Measurements from ENCODE around the gene HPSE2. TPM values are rescaled to one million over a fixed set of nuclear protein-coding genes. Genes with fewer than 3 reads are reported as not detected.

HPSE2 gene
- total and polyA plus RNA-seq, 2 donors (not counting 1 experiment from before 2014, with no cell fraction given), result not detected

DNA sequence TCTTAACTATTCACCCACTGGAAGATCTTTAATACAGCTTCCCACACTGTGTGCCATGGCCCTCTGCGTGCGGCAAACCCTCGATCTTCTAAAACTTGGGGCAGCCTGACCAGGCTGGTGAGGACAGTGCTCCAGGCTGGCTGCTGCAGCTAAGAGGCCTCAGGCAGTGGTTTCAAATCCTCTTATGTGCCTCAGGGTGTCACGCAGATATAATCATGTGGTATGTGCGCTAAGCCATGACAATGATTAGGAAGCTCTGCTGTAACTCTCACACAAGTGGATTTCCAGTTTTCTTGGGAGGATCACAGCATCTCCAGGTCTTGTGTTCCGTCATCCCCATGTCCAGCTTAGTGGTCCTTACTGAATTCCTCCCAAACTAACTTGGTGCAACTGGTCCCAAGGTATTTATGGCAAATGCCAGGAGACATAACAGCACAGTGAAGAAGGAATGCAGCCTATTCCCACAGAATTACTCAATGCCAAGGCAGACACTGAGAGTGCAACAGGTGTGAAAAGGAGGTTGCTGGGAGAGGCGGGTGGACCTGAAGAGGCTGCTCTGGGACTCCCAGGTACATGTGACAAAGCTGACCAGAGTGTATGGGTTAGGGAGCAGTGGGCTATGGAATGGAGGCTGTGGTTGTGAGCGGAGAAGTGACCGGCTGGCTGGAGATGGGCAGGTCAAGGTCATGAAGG is 791.2 kb downstream of the HPSE2 start:
- H4K20me1 ChIP-seq (ENCODE audit: control insufficient read depth, insufficient read depth, low read length, poor library complexity, severe bottlenecking), result peaks cover 21% of the 10 kb centered on the region
- ChIA-PET POLR2A (no interaction called here), CTCF (no interaction called here)
- ATAC-seq (ENCODE audit: low read depth), result peak; percentile 16
- no peak overlapping the region for H3K9ac ChIP-seq (ENCODE audit: low read length)
- TF ChIP-seq EZH2 (IDR thresholded peaks at IDR 0.05; ENCODE audit: borderline replicate concordance, insufficient read depth, low read depth, low read length, poor library complexity, severe bottlenecking), result no peak
- TF ChIP-seq, protein P1, sequence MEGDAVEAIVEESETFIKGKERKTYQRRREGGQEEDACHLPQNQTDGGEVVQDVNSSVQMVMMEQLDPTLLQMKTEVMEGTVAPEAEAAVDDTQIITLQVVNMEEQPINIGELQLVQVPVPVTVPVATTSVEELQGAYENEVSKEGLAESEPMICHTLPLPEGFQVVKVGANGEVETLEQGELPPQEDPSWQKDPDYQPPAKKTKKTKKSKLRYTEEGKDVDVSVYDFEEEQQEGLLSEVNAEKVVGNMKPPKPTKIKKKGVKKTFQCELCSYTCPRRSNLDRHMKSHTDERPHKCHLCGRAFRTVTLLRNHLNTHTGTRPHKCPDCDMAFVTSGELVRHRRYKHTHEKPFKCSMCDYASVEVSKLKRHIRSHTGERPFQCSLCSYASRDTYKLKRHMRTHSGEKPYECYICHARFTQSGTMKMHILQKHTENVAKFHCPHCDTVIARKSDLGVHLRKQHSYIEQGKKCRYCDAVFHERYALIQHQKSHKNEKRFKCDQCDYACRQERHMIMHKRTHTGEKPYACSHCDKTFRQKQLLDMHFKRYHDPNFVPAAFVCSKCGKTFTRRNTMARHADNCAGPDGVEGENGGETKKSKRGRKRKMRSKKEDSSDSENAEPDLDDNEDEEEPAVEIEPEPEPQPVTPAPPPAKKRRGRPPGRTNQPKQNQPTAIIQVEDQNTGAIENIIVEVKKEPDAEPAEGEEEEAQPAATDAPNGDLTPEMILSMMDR (IDR thresholded peaks at IDR 0.05), result no peak
- Mint-ChIP-seq H3K4me1 (peaks cover 58% of the 10 kb centered on the region), H3K27me3 (no peaks in the 10 kb centered on the region), H3K27ac (peak overlapping the region; percentile 95), H3K9me3 (ENCODE audit: insufficient read depth) (no peaks in the 10 kb centered on the region), H3K4me3 (peak overlapping the region; percentile 90)
- peak overlapping the region; percentile 86 for H3K4me2 ChIP-seq (replicated peaks; ENCODE audit: low read depth, low read length, poor library complexity, severe bottlenecking)
- DNase-seq, result peak; percentile 73
- no peak overlapping the region for H3K4me3 ChIP-seq (ENCODE audit: control extremely low read depth in 1 of 5, extremely low read depth in 1 of 5, insufficient read depth in 1 of 5, low read depth in 2 of 5, low read length in 4 of 5)
- 70% methylated on average over 9 of the region's 9 CpGs for WGBS (ENCODE audit: insufficient coverage)
- H3K36me3 ChIP-seq (replicated peaks in 1 of 2; ENCODE audit: control extremely low read depth in 1 of 2, control insufficient read depth in 1 of 2, extremely low read depth in 1 of 2, insufficient read depth in 2 of 2, low read length in 1 of 2), result peaks cover 0 to 49% of the 10 kb centered on the region in 2 experiments
- peak overlapping the region; percentile 39 to 97 for H3K27ac ChIP-seq (ENCODE audit: low read length in 2 of 2)
- H3K27me3 ChIP-seq (replicated peaks in 1 of 4; ENCODE audit: control extremely low read depth in 1 of 4, control insufficient read depth in 3 of 4, insufficient read depth in 4 of 4, low read length in 3 of 4), result no peaks in the 10 kb centered on the region
- H3K4me1 ChIP-seq (ENCODE audit: control insufficient read depth in 2 of 2, insufficient read depth in 2 of 2, low read length in 2 of 2), result peaks cover 28 to 39% of the 10 kb centered on the region in 2 donors
- H3K9me3 ChIP-seq (ENCODE audit: control extremely low read depth in 1 of 3, control insufficient read depth in 2 of 3, insufficient read depth in 1 of 3, low read length in 2 of 3), result no peaks in the 10 kb centered on the region
- intact Hi-C loops (cut with micrococcal nuclease), result no loop called here
- peaks cover 20% of the 10 kb centered on the region for H3K79me2 ChIP-seq (ENCODE audit: control insufficient read depth, insufficient read depth, low read length)
- H2AFZ ChIP-seq (ENCODE audit: insufficient read depth, low read depth, low read length, poor library complexity, severe bottlenecking), result no peak overlapping the region

DNA sequence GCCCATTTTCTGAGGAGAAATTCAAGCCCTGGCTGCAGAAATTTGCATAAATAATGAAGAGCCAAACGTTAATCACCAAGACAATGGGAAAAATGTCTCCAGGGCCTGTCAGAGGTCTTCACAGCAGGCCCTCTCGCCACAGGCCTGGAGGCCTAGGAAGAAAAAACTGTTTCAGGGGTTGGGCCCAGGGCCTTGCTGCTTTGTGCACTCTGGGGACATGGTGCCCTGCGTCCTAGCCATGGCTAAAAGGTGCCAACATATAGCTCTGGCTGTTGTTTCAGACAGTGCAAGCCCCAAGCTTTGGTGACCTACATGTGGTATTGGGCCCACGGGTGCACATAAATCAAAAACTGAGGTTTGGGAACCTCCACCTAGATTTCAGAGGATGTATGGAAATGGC is 796.9 kb downstream of the HPSE2 start:
- ChIA-PET CTCF (no interaction called here), POLR2A (no interaction called here)
- H3K4me3 Mint-ChIP-seq, result no peak overlapping the region
- H3K9me3 Mint-ChIP-seq (ENCODE audit: insufficient read depth), result no peaks in the 10 kb centered on the region
- H3K27ac Mint-ChIP-seq, result no peak overlapping the region
- H3K27ac ChIP-seq (ENCODE audit: low read length in 2 of 2), result no peak overlapping the region
- ATAC-seq (ENCODE audit: low read depth), result no peak
- no peak overlapping the region for H2AFZ ChIP-seq (ENCODE audit: insufficient read depth, low read depth, low read length, poor library complexity, severe bottlenecking)
- H3K4me1 Mint-ChIP-seq, result peaks cover 21% of the 10 kb centered on the region
- peaks cover 0 to 6% of the 10 kb centered on the region in 2 donors for H3K4me1 ChIP-seq (ENCODE audit: control insufficient read depth in 2 of 2, insufficient read depth in 2 of 2, low read length in 2 of 2)
- H3K79me2 ChIP-seq (ENCODE audit: control insufficient read depth, insufficient read depth, low read length), result peaks cover 14% of the 10 kb centered on the region
- no peak overlapping the region for H3K4me2 ChIP-seq (replicated peaks; ENCODE audit: low read depth, low read length, poor library complexity, severe bottlenecking)
- H3K9ac ChIP-seq (ENCODE audit: low read length), result no peak overlapping the region
- peaks cover 0 to 7% (median 1%) of the 10 kb centered on the region in 3 donors for H3K9me3 ChIP-seq (ENCODE audit: control extremely low read depth in 1 of 3, control insufficient read depth in 2 of 3, insufficient read depth in 1 of 3, low read length in 2 of 3)
- H4K20me1 ChIP-seq (ENCODE audit: control insufficient read depth, insufficient read depth, low read length, poor library complexity, severe bottlenecking), result peaks cover 28% of the 10 kb centered on the region
- no peaks in the 10 kb centered on the region for H3K27me3 ChIP-seq (replicated peaks in 1 of 4; ENCODE audit: control extremely low read depth in 1 of 4, control insufficient read depth in 3 of 4, insufficient read depth in 4 of 4, low read length in 3 of 4)
- 96% methylated on average over 3 of the region's 4 CpGs for WGBS (ENCODE audit: insufficient coverage)
- DNase-seq, result no peak
- TF ChIP-seq, protein P1 (IDR thresholded peaks at IDR 0.05), result no peak
- no peak for TF ChIP-seq EZH2 (IDR thresholded peaks at IDR 0.05; ENCODE audit: borderline replicate concordance, insufficient read depth, low read depth, low read length, poor library complexity, severe bottlenecking)
- peaks cover 6 to 84% of the 10 kb centered on the region in 2 experiments for H3K36me3 ChIP-seq (replicated peaks in 1 of 2; ENCODE audit: control extremely low read depth in 1 of 2, control insufficient read depth in 1 of 2, extremely low read depth in 1 of 2, insufficient read depth in 2 of 2, low read length in 1 of 2)
- H3K4me3 ChIP-seq (ENCODE audit: control extremely low read depth in 1 of 5, extremely low read depth in 1 of 5, insufficient read depth in 1 of 5, low read depth in 2 of 5, low read length in 4 of 5), result no peak overlapping the region
- intact Hi-C loops (cut with micrococcal nuclease), result no loop called here
- H3K27me3 Mint-ChIP-seq, result no peaks in the 10 kb centered on the region
